Measurements from ENCODE around the gene STX16. TPM values are rescaled to one million over a fixed set of nuclear protein-coding genes. Genes with fewer than 3 reads are reported as not detected.

STX16 gene
- total RNA-seq, 4 donors from 2014 or later, result 26.1 to 90.4 (median 47.8) TPM

- Histone ChIP-seq H3K27ac (no peak overlapping the region), H3K9me3 (no peaks in the 10 kb centered on the region), H3K4me1 (peaks cover 0 to 12% (median 0%) of the 10 kb centered on the region in 3 donors), H3K36me3 (no peaks in the 10 kb centered on the region), H3K27me3 (no peaks in the 10 kb centered on the region), H3K4me3 (no peak overlapping the region)
- TF ChIP-seq POLR2AphosphoS5 (IDR thresholded peaks at IDR 0.05) (no peak), POLR2A (IDR thresholded peaks at IDR 0.05) (no peak), CTCF (IDR thresholded peaks at IDR 0.05) (no peak), EP300 (IDR thresholded peaks at IDR 0.05) (no peak)
- WGBS, 2 donors (ENCODE audit: low coverage in 1 of 2), result 94 to 97% methylated on average over 7 to 8 of the region's 11 CpGs
- no peak for ATAC-seq
Observed at GRCh38 chr20:58627212-58628072, 23.6 kb upstream of the STX16 start.

- 40 to 94% methylated on average over 3 of the region's 11 CpGs for WGBS, 2 donors (ENCODE audit: low coverage in 1 of 2)
Observed at GRCh38 chr20:58628491-58629214, 22.4 kb upstream of the STX16 start.

GRCh38 chr20:58629215-58629580, 21.9 kb upstream of the STX16 start:
- H3K27me3 ChIP-seq, result no peaks in the 10 kb centered on the region
- no peak for ATAC-seq
- H3K9me3 ChIP-seq, result no peaks in the 10 kb centered on the region
- WGBS, 2 donors (ENCODE audit: low coverage in 1 of 2), result no CpG with 5 or more reads among the region's 1 CpG
- H3K27ac ChIP-seq, result no peak overlapping the region
- TF ChIP-seq EP300 (IDR thresholded peaks at IDR 0.05), result no peak
- TF ChIP-seq POLR2A (IDR thresholded peaks at IDR 0.05), result no peak
- no peak for TF ChIP-seq CTCF (IDR thresholded peaks at IDR 0.05)
- no peak for TF ChIP-seq POLR2AphosphoS5 (IDR thresholded peaks at IDR 0.05)
- H3K4me1 ChIP-seq, result peaks cover 0 to 6% (median 0%) of the 10 kb centered on the region in 3 donors
- H3K36me3 ChIP-seq, result no peaks in the 10 kb centered on the region
- H3K4me3 ChIP-seq, result no peak overlapping the region

More at GRCh38 chr20:58628491-58629214, 22.4 kb upstream of the STX16 start:
- no peak for ATAC-seq
- Histone ChIP-seq H3K36me3 (no peaks in the 10 kb centered on the region), H3K27me3 (no peaks in the 10 kb centered on the region), H3K27ac (no peak overlapping the region), H3K4me3 (no peak overlapping the region), H3K9me3 (no peaks in the 10 kb centered on the region), H3K4me1 (peaks cover 0 to 9% (median 0%) of the 10 kb centered on the region in 3 donors)
- TF ChIP-seq POLR2AphosphoS5 (IDR thresholded peaks at IDR 0.05), result no peak

- no peaks in the 10 kb centered on the region for H3K36me3 ChIP-seq
- WGBS, 2 donors (ENCODE audit: low coverage in 1 of 2), result 17 to 74% methylated on average over 2 to 3 of the region's 4 CpGs
- no peaks in the 10 kb centered on the region for H3K9me3 ChIP-seq
- H3K27ac ChIP-seq, result no peak overlapping the region
- no peak overlapping the region for H3K4me3 ChIP-seq
- TF ChIP-seq CTCF (IDR thresholded peaks at IDR 0.05) (no peak), POLR2AphosphoS5 (IDR thresholded peaks at IDR 0.05) (no peak), POLR2A (IDR thresholded peaks at IDR 0.05) (no peak), EP300 (IDR thresholded peaks at IDR 0.05) (no peak)
- peaks cover 0 to 12% (median 0%) of the 10 kb centered on the region in 3 donors for H3K4me1 ChIP-seq
- no peaks in the 10 kb centered on the region for H3K27me3 ChIP-seq
- no peak for ATAC-seq
Observed at GRCh38 chr20:58630063-58630462, 21.0 kb upstream of the STX16 start.

GRCh38 chr20:58633161-58634053, 17.7 kb upstream of the STX16 start:
- WGBS, 2 donors (ENCODE audit: low coverage in 1 of 2), result 90 to 100% methylated on average over 1 to 5 of the region's 10 CpGs
- no peaks in the 10 kb centered on the region for H3K9me3 ChIP-seq
- ATAC-seq, result no peak
- H3K27me3 ChIP-seq, result no peaks in the 10 kb centered on the region
- H3K27ac ChIP-seq, result no peak overlapping the region
- peaks cover 0 to 18% (median 0%) of the 10 kb centered on the region in 3 donors for H3K4me1 ChIP-seq
- no peaks in the 10 kb centered on the region for H3K36me3 ChIP-seq
- TF ChIP-seq EP300 (IDR thresholded peaks at IDR 0.05), result no peak
- TF ChIP-seq POLR2AphosphoS5 (IDR thresholded peaks at IDR 0.05), result no peak
- H3K4me3 ChIP-seq, result no peak overlapping the region

Measured in gastroesophageal sphincter (tissue), 4 donors.